T-helper 1 cell treated with Interleukin-12 subunit alpha and Interleukin-12 subunit beta and Interleukin-4 antibody, amounts not matched to agents 30 μg/mL and 1 μg/mL, for 36 hours (primary cell): ENCODE data around the gene ZFYVE28.
"Not testable (repeated sequence)": the region's sequence is repeated elsewhere in the genome, so short reads cannot be mapped to it uniquely, and the experiment has no call there.

Experiments
- H3K27ac Mint-ChIP-seq: one replicate; pipeline ENCODE4 v1.8.0; 2021; ENCODE audit warnings: mild to moderate bottlenecking, mixed read lengths
- H3K27me3 Mint-ChIP-seq: one replicate; pipeline ENCODE4 v1.8.0; 2021; ENCODE audit warnings: low read depth, mixed read lengths
- H3K36me3 Mint-ChIP-seq: one replicate; pipeline ENCODE4 v1.8.0; 2021; ENCODE audit warnings: low read depth, mixed read lengths
- H3K4me1 Mint-ChIP-seq: one replicate; pipeline ENCODE4 v1.8.0; 2021; ENCODE audit warnings: low read depth, mixed read lengths
- H3K4me3 Mint-ChIP-seq: one replicate; pipeline ENCODE4 v1.8.0; 2021; ENCODE audit warnings: mild to moderate bottlenecking, moderate library complexity, mixed read lengths
- H3K9me3 Mint-ChIP-seq: one replicate; pipeline ENCODE4 v1.8.0; 2021; ENCODE audit warnings: mixed read lengths

The ZFYVE28 gene

GRCh38 chr4:2417765-2418649, at the start of gene ZFYVE28:
Gene ZFYVE28, minus strand, starts transcription at chr4:2418645. Its CDS starts 322 bp downstream, at chr4:2418323.
- H3K4me3 Mint-ChIP-seq: peak within 1 kb of the TSS; percentile 91
- H3K4me1 Mint-ChIP-seq: peaks cover 38% of the 10 kb centered on the region
- peak within 1 kb of the TSS; percentile 80 for H3K27ac Mint-ChIP-seq
- H3K27me3 Mint-ChIP-seq: peaks cover 60% of the 10 kb centered on the region
- peaks cover 3% of the 10 kb centered on the region for H3K36me3 Mint-ChIP-seq
- no peaks in the 10 kb centered on the region for H3K9me3 Mint-ChIP-seq

GRCh38 chr4:2465544-2465943, 47.1 kb upstream of the ZFYVE28 start:
- peaks cover 14% of the 10 kb centered on the region for H3K36me3 Mint-ChIP-seq
- H3K4me3 Mint-ChIP-seq, H3K27ac Mint-ChIP-seq, H3K9me3 Mint-ChIP-seq: not testable (repeated sequence)
- H3K4me1 Mint-ChIP-seq: peaks cover 26% of the 10 kb centered on the region
- peaks cover 25% of the 10 kb centered on the region for H3K27me3 Mint-ChIP-seq

- peaks cover 9% of the 10 kb centered on the region for H3K36me3 Mint-ChIP-seq
- no peak overlapping the region for H3K27ac Mint-ChIP-seq
- H3K9me3 Mint-ChIP-seq: no peaks in the 10 kb centered on the region
- peaks cover 21% of the 10 kb centered on the region for H3K4me1 Mint-ChIP-seq
- no peak overlapping the region for H3K4me3 Mint-ChIP-seq
- peaks cover 25% of the 10 kb centered on the region for H3K27me3 Mint-ChIP-seq
Measured at GRCh38 chr4:2465032-2465431, 46.6 kb upstream of the ZFYVE28 start.

GRCh38 chr4:2462992-2463762, 44.7 kb upstream of the ZFYVE28 start:
- no peaks in the 10 kb centered on the region for H3K9me3 Mint-ChIP-seq
- no peak overlapping the region for H3K27ac Mint-ChIP-seq
- H3K4me1 Mint-ChIP-seq: peaks cover 17% of the 10 kb centered on the region
- peaks cover 2% of the 10 kb centered on the region for H3K36me3 Mint-ChIP-seq
- peak overlapping the region; percentile 54 for H3K4me3 Mint-ChIP-seq
- H3K27me3 Mint-ChIP-seq: peaks cover 33% of the 10 kb centered on the region

- Mint-ChIP-seq H3K27ac (no peak overlapping the region), H3K27me3 (peaks cover 36% of the 10 kb centered on the region), H3K36me3 (peaks cover 2% of the 10 kb centered on the region), H3K4me3 (peak overlapping the region; percentile 71), H3K4me1 (peaks cover 14% of the 10 kb centered on the region), H3K9me3 (no peaks in the 10 kb centered on the region)
Measured at GRCh38 chr4:2462218-2462991, 44.0 kb upstream of the ZFYVE28 start.

- Mint-ChIP-seq H3K4me1 (peaks cover 11% of the 10 kb centered on the region), H3K36me3 (peaks cover 2% of the 10 kb centered on the region), H3K27ac (peak overlapping the region; percentile 36), H3K4me3 (peak overlapping the region; percentile 71), H3K27me3 (peaks cover 36% of the 10 kb centered on the region), H3K9me3 (no peaks in the 10 kb centered on the region)
Measured at GRCh38 chr4:2461246-2461960, 43.0 kb upstream of the ZFYVE28 start.

GRCh38 chr4:2459589-2460349, 41.3 kb upstream of the ZFYVE28 start:
- Mint-ChIP-seq H3K27ac (no peak overlapping the region), H3K4me3 (no peak overlapping the region), H3K4me1 (peaks cover 11% of the 10 kb centered on the region), H3K9me3 (no peaks in the 10 kb centered on the region), H3K27me3 (peaks cover 36% of the 10 kb centered on the region), H3K36me3 (peaks cover 2% of the 10 kb centered on the region)

GRCh38 chr4:2458546-2459491, 40.4 kb upstream of the ZFYVE28 start:
- Mint-ChIP-seq H3K4me3 (no peak overlapping the region), H3K36me3 (peaks cover 2% of the 10 kb centered on the region), H3K4me1 (peaks cover 11% of the 10 kb centered on the region), H3K27me3 (peaks cover 36% of the 10 kb centered on the region), H3K27ac (no peak overlapping the region), H3K9me3 (no peaks in the 10 kb centered on the region)

- H3K27me3 Mint-ChIP-seq: peaks cover 27% of the 10 kb centered on the region
- no peaks in the 10 kb centered on the region for H3K9me3 Mint-ChIP-seq
- H3K4me3 Mint-ChIP-seq: no peak overlapping the region
- H3K4me1 Mint-ChIP-seq: peaks cover 8% of the 10 kb centered on the region
- no peak overlapping the region for H3K27ac Mint-ChIP-seq
- H3K36me3 Mint-ChIP-seq: peaks cover 2% of the 10 kb centered on the region
Measured at GRCh38 chr4:2457481-2458295, 39.2 kb upstream of the ZFYVE28 start.

- Mint-ChIP-seq H3K9me3 (no peaks in the 10 kb centered on the region), H3K27me3 (no peaks in the 10 kb centered on the region), H3K4me1 (no peaks in the 10 kb centered on the region), H3K27ac (no peak overlapping the region), H3K4me3 (no peak overlapping the region), H3K36me3 (no peaks in the 10 kb centered on the region)
Measured at GRCh38 chr4:2451821-2452785, 33.7 kb upstream of the ZFYVE28 start.

- H3K27me3 Mint-ChIP-seq: no peaks in the 10 kb centered on the region
Measured at GRCh38 chr4:2451036-2451520, 32.6 kb upstream of the ZFYVE28 start.

More at GRCh38 chr4:2451036-2451520, 32.6 kb upstream of the ZFYVE28 start:
- Mint-ChIP-seq H3K9me3 (no peaks in the 10 kb centered on the region), H3K27ac (no peak overlapping the region), H3K4me1 (no peaks in the 10 kb centered on the region), H3K4me3 (no peak overlapping the region), H3K36me3 (no peaks in the 10 kb centered on the region)
